NT2/D1 (cell line): Measurements from ENCODE around the gene ZBTB16.

Experiments
- SUZ12 ChIP-seq: IDR thresholded peaks from 2 replicates; pipeline ENCODE4 v1.6.1; 2011; ENCODE audit not compliant: insufficient read length, insufficient read depth; ENCODE audit errors: extremely low read depth
- YY1 ChIP-seq: IDR thresholded peaks from 2 replicates; pipeline ENCODE4 v1.6.1; 2011; ENCODE audit not compliant: insufficient read length, insufficient read depth
- ZNF274 ChIP-seq: IDR thresholded peaks from 2 replicates; pipeline ENCODE4 v1.6.1; 2011; ENCODE audit warnings: mild to moderate bottlenecking, low read depth, low read length

DNA sequence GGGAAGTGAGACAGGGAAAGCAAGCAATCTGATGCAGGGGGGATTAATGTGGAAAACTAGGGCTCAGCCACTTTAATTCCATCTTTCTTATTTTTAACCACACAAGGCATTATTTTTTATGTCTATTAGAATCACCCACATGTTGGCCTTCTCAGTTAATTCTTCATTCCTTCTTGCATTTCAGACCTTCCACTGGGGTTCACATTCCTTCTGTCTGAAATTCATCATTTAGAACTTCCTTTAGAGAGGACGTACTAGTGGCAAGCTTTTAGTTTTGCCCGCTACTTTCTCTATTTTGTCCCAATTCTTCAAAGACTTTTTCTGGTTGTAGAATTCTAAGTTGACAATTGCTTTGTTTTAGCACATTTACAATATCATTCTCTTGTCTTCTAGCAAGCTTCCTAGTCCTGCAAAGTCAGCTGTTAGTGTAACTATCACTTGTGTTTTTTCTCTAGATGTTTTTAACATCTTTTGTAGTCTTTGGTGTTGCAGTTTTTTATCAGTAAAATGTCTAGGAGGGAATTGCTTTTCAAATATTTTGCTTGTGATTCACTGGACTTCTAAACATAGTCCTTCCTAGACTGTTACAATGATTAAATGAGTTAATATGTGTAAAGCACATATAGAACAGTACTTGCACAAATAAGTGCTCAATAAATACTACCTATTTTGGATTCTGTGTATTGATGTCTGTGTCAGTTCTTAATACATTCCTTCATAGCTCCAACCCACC, 231.2 kb downstream of the ZBTB16 start:
- no peak for TF ChIP-seq ZNF274
- TF ChIP-seq YY1 = no peak
- TF ChIP-seq SUZ12 = no peak
